Sigmoid colon (tissue), 7 donors: ENCODE results near the gene PLXNA3. TPM values are rescaled to one million over a fixed set of nuclear protein-coding genes. Genes with fewer than 3 reads are reported as not detected.

Experiments
- DNase-seq: peaks from one replicate; pipeline ENCODE4 v3.0.0-alpha.2; 2019
- H3K27ac ChIP-seq, 4 donors: fragments of 200-600 bp; sonication (generic); one replicate each; pipeline ENCODE4 v1.5.1; 2016 to 2019; ENCODE audit warnings: mild to moderate bottlenecking in 1 of 4
- H3K27me3 ChIP-seq, 3 donors: fragments of 200-600 bp; sonication (generic); one replicate each; pipeline ENCODE4 v1.5.1; 2019; ENCODE audit warnings: mild to moderate bottlenecking in 1 of 3
- H3K36me3 ChIP-seq, 4 donors: fragments of 200-600 bp; sonication (generic); one replicate each; pipeline ENCODE4 v1.5.1; 2016 to 2019
- H3K4me1 ChIP-seq, 4 donors: fragments of 200-600 bp; sonication (generic); one replicate each; pipeline ENCODE4 v1.5.1; 2017 to 2019
- H3K4me3 ChIP-seq, 4 donors: fragments of 200-600 bp; sonication (generic); one replicate each; pipeline ENCODE4 v1.5.1; 2017 to 2019; ENCODE audit warnings: mild to moderate bottlenecking in 2 of 4, moderate library complexity in 1 of 4
- H3K9me3 ChIP-seq, 4 donors: fragments of 200-600 bp in 3 of 4; sonication (generic) in 3 of 4; one replicate each; pipeline versions ENCODE4 v1.5.1 to v1.6.1; 2013 to 2019
- CTCF ChIP-seq, 4 experiments: fragments of 450-650 bp in 3 of 4; fragments of 200-600 bp in 1 of 4; IDR thresholded peaks; one replicate each; pipeline ENCODE4 v1.5.1; 2016 to 2019; ENCODE audit warnings: antibody characterized with exemption in 4 of 4, mild to moderate bottlenecking in 3 of 4, moderate library complexity in 2 of 4
- EP300 ChIP-seq, 4 donors: sonication (generic); formaldehyde crosslinking; IDR thresholded peaks; one replicate each; pipeline ENCODE4 v1.6.1; 2017; ENCODE audit warnings: antibody characterized with exemption in 4 of 4
- POLR2A ChIP-seq, 2 donors: fragments of 450-650 bp; IDR thresholded peaks; one replicate each; pipeline ENCODE4 v1.6.1; 2016; ENCODE audit warnings: antibody characterized with exemption in 2 of 2, mild to moderate bottlenecking in 2 of 2, moderate library complexity in 2 of 2
- POLR2AphosphoS5 ChIP-seq, 4 donors: sonication (generic); formaldehyde crosslinking; IDR thresholded peaks; one replicate each; pipeline ENCODE4 v1.6.1; 2017; ENCODE audit warnings: antibody characterized with exemption in 4 of 4
- WGBS, 2 donors: extraction: QIAGEN DNeasy Blood & Tissue Kit; methylation state at CpG; one replicate each; pipeline ENCODE4 v1.1.7; 2013; 5-methylcytosine and 5-hydroxymethylcytosine counted together
- intact Hi-C: fragments of 100-400 bp; cut with DNase I; formaldehyde crosslinking; loops from one replicate; pipeline ENCODE4 v1.15.1; 2023
- polyA plus RNA-seq, 3 donors: library from polyadenylated mRNA; stranded (reverse); fragments of 200-250 nt; gene quantifications; one replicate each; pipeline ENCODE4 v1.2.3, GENCODE V29; 2013
- total RNA-seq, 4 donors: library from RNA; depleted of rRNA; stranded (reverse); fragments of >200 nt; gene quantifications; one replicate each; pipeline ENCODE4 v1.1.0, GENCODE V29; 2016
- donor health status: healthy with polysubstance abuse.
- donor health status: Bipolar disorder and iron deficiency.
- donor health status: healthy.

PLXNA3 gene
- total and polyA plus RNA-seq, 7 donors, result 3.1 to 22.9 (median 6.1) TPM

GRCh38 chrX:154462396-154462795 is 4.3 kb downstream of the PLXNA3 start:
- TF ChIP-seq POLR2AphosphoS5 (IDR thresholded peaks at IDR 0.05) (no peak), EP300 (IDR thresholded peaks at IDR 0.05) (no peak), POLR2A (IDR thresholded peaks at IDR 0.05) (no peak), CTCF (IDR thresholded peaks at IDR 0.05) (no peak)
- WGBS, 2 donors, result 89 to 93% methylated on average over 8 of the region's 8 CpGs
- no peaks in the 10 kb centered on the region for H3K9me3 ChIP-seq
- H3K4me3 ChIP-seq, result no peak overlapping the region
- no peak for DNase-seq
- H3K27me3 ChIP-seq, result no peaks in the 10 kb centered on the region
- intact Hi-C loops, result no loop called here
- peaks cover 0 to 15% (median 11%) of the 10 kb centered on the region in 4 donors for H3K4me1 ChIP-seq
- H3K27ac ChIP-seq, result no peak overlapping the region
- H3K36me3 ChIP-seq, result peaks cover 0 to 22% (median 2%) of the 10 kb centered on the region in 4 donors

- peaks cover 0 to 31% (median 8%) of the 10 kb centered on the region in 4 donors for H3K36me3 ChIP-seq
- no peak for DNase-seq
Observed at GRCh38 chrX:154463611-154464220, 5.6 kb downstream of the PLXNA3 start.

GRCh38 chrX:154464806-154465365 is 6.8 kb downstream of the PLXNA3 start:
- intact Hi-C loops, result no loop called here
- no peaks in the 10 kb centered on the region for H3K9me3 ChIP-seq
- H3K27ac ChIP-seq, result no peak overlapping the region
- no peaks in the 10 kb centered on the region for H3K27me3 ChIP-seq
- whole genome bisulfite sequencing, 2 donors, result 93 to 94% methylated on average over 28 of the region's 28 CpGs
- H3K36me3 ChIP-seq, result peaks cover 0 to 35% (median 12%) of the 10 kb centered on the region in 4 donors
- no peak for DNase-seq
- H3K4me3 ChIP-seq, result no peak overlapping the region
- peaks cover 0 to 3% (median under 1%) of the 10 kb centered on the region in 4 donors for H3K4me1 ChIP-seq
- TF ChIP-seq POLR2A (IDR thresholded peaks at IDR 0.05) (no peak), CTCF (IDR thresholded peaks at IDR 0.05) (no peak), POLR2AphosphoS5 (IDR thresholded peaks at IDR 0.05) (no peak), EP300 (IDR thresholded peaks at IDR 0.05) (no peak)

More at GRCh38 chrX:154463611-154464220, 5.6 kb downstream of the PLXNA3 start:
- no peak for TF ChIP-seq CTCF (IDR thresholded peaks at IDR 0.05)
- TF ChIP-seq POLR2A (IDR thresholded peaks at IDR 0.05), result no peak
- no peak for TF ChIP-seq POLR2AphosphoS5 (IDR thresholded peaks at IDR 0.05)
- no peak for TF ChIP-seq EP300 (IDR thresholded peaks at IDR 0.05)
- intact Hi-C loops, result no loop called here
- Histone ChIP-seq H3K9me3 (no peaks in the 10 kb centered on the region), H3K27ac (no peak overlapping the region), H3K4me3 (no peak overlapping the region), H3K27me3 (no peaks in the 10 kb centered on the region), H3K4me1 (peaks cover 0 to 12% (median 10%) of the 10 kb centered on the region in 4 donors)
- 92 to 93% methylated on average over 36 of the region's 36 CpGs for WGBS, 2 donors

GRCh38 chrX:154465601-154466000 is 7.5 kb downstream of the PLXNA3 start:
- Histone ChIP-seq H3K27ac (no peak overlapping the region), H3K4me3 (no peak overlapping the region), H3K27me3 (no peaks in the 10 kb centered on the region), H3K9me3 (no peaks in the 10 kb centered on the region), H3K36me3 (peaks cover 0 to 40% (median 12%) of the 10 kb centered on the region in 4 donors), H3K4me1 (no peaks in the 10 kb centered on the region)
- TF ChIP-seq EP300 (IDR thresholded peaks at IDR 0.05), result no peak
- TF ChIP-seq CTCF (IDR thresholded peaks at IDR 0.05), result no peak
- no peak for TF ChIP-seq POLR2A (IDR thresholded peaks at IDR 0.05)
- no peak for TF ChIP-seq POLR2AphosphoS5 (IDR thresholded peaks at IDR 0.05)
- no peak for DNase-seq
- 94 to 95% methylated on average over 14 of the region's 14 CpGs for WGBS, 2 donors
- intact Hi-C loops, result no loop called here
